NCI-H82 treated with DMSO at 0.1 percent for 48 hours (cell line): Measurements from ENCODE around the gene ITGB3.

Experiments used
- DNase-seq: peaks from one replicate; lab custom pipeline; 2025; ENCODE audit not compliant: unreplicated experiment; lab: John Stamatoyannopoulos, UW

ITGB3 gene

GRCh38 chr17:47325176-47325575 lies 71.5 kb downstream of the ITGB3 start:
- DNase-seq: no peak

GRCh38 chr17:47330548-47330947 lies 76.9 kb downstream of the ITGB3 start:
- DNase-seq: no peak

- DNase-seq: no peak
These were observed 78.7 kb downstream of the ITGB3 start for GRCh38 chr17:47332287-47332686.

GRCh38 chr17:47335101-47335936 lies 81.7 kb downstream of the ITGB3 start:
- no peak for DNase-seq

GRCh38 chr17:47338026-47338425 lies 84.4 kb downstream of the ITGB3 start:
- no peak for DNase-seq

GRCh38 chr17:47352848-47353247 lies 99.2 kb downstream of the ITGB3 start:
- no peak for DNase-seq

GRCh38 chr17:47358652-47359051 lies 105.0 kb downstream of the ITGB3 start:
- no peak for DNase-seq
